WI38 (cell line): ENCODE data around the gene TCP10L.
"Not testable (repeated sequence)": the region's sequence is repeated elsewhere in the genome, so short reads cannot be mapped to it uniquely, and the experiment has no call there.

Experiments used
- H3K4me3 ChIP-seq: 2 replicates; pipeline ENCODE4 v1.5.1; 2011; ENCODE audit warnings: low read depth, mild to moderate bottlenecking, control low read depth, low read length
- TF ChIP-seq, protein P1 (sequence below): IDR thresholded peaks from 2 replicates; pipeline ENCODE4 v1.5.1; 2012; ENCODE audit warnings: low read depth, mild to moderate bottlenecking, control low read depth, low read length

The TCP10L gene

DNA sequence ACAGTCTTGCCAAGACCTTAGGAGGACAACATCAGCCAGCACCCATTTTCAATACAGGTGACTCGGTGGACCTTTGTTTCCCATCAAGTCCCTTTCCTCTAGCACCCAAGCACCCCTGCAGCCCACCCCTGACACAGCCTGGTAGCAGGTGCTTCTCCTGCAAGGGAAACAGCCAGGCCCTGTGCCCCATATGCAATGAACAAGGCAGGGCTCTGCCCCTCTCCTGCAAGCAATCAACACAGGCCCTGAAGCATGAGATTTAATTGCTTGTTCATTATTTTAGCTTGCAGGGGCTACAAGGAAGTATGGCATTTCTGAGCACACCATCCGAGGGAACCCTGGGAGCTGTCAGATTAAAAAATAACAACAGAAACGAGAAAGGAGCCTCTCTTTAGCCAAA, 35.4 kb downstream of the TCP10L start:
- TF ChIP-seq, protein P1, sequence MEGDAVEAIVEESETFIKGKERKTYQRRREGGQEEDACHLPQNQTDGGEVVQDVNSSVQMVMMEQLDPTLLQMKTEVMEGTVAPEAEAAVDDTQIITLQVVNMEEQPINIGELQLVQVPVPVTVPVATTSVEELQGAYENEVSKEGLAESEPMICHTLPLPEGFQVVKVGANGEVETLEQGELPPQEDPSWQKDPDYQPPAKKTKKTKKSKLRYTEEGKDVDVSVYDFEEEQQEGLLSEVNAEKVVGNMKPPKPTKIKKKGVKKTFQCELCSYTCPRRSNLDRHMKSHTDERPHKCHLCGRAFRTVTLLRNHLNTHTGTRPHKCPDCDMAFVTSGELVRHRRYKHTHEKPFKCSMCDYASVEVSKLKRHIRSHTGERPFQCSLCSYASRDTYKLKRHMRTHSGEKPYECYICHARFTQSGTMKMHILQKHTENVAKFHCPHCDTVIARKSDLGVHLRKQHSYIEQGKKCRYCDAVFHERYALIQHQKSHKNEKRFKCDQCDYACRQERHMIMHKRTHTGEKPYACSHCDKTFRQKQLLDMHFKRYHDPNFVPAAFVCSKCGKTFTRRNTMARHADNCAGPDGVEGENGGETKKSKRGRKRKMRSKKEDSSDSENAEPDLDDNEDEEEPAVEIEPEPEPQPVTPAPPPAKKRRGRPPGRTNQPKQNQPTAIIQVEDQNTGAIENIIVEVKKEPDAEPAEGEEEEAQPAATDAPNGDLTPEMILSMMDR: no peak
- no peak overlapping the region for H3K4me3 ChIP-seq

DNA sequence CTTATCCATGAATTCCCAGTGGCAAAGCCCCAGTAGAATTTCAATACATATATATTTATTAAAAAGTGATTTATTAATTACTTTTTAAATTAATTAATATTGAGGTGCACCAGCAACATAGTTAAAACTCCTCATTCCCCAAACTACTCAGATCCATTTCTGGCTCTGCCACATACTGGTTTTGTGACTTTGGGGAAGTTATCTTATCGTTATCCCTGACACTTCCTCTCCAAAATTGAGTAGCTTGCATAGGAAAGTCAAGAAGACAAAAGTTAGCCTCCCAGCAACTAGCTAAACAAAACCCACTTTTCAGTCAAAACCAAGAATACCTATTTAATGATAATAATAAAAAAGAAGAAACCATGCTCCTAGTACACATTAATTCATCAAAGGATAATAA, 35.9 kb downstream of the TCP10L start:
- TF ChIP-seq, protein P1: no peak
- H3K4me3 ChIP-seq: no peak overlapping the region

DNA sequence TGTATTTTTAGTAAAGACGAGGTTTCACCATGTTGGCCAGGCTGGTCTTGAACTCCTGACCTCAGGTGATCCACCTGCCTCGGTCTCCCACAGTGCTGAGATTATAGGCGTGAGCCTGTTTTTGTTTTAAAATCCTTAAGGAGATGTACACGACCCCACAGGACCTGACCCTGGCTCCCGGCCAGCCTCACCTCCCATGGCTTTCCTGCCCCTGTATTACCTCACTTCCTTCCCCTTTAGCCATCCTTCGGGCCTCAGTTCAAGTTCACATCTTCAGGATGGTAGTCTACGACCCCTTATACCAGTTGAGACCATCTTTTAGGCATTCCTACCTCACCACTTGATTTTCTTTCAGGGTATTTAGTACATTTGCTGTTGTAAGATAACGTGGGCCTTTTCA, 36.3 kb downstream of the TCP10L start:
- no peak overlapping the region for H3K4me3 ChIP-seq
- TF ChIP-seq, protein P1: no peak

DNA sequence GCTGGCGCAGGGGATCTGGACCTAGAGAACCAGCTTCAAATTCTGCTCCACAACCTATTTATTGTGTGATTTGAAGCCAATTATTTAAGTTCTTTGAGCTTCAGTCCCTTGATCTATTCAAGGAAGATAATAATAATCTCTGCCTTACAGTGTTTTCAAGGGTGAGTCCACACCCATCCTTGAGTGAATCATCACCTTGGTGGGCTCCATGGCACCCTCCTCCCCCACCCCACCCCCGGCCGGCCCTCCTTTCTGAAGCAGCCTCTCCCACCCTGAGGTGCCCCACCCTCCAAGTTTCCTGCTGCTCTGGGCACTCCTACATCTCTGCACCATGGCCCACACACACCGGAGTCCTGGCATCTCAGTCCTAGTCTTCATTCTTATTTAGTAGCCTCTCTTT, 38.3 kb downstream of the TCP10L start:
- TF ChIP-seq, protein P1: no peak
- no peak overlapping the region for H3K4me3 ChIP-seq

DNA sequence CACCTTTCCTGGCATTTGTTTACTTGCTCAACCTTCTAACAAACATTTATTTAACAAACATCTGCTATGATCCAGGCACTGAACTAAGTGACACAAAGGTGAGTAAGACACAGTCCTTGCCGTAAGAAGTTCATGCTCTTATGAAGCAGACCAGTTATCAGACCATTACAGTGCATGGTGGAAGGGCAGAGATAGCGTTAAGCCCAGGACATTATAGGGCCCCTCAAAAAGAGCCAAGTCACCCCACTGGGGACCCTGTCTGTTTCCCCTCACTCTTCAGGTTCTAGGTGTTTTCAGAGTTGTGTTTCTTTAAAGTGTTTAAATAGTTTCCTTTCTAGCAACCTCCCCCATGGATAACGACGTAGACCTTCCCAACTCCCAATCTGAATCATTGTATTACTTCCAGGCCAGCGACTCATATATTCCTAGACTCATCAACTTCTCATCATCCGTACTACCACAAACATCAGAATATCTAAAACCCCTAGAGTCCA, 39.3 kb downstream of the TCP10L start:
- TF ChIP-seq, protein P1: no peak

DNA sequence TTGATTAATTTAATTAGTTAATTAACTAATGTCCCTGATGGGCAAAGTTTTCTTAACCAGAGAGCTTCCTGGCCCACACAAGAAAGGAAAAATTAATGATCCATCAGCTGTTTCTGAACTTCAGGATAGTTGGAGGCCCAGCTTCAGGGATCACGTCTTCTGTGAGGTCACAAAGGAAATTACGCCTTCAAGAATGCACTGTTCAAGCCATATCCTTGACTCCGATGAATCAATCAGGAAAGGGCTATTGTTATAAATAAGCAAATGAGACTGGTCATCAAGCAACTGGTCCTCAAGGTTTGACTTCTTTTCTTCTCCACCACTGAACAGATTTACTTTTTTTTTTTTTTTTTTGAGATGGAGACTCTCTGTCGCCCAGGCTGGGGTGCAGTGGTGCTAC, 40.6 kb downstream of the TCP10L start:
- no peak overlapping the region for H3K4me3 ChIP-seq
- TF ChIP-seq, protein P1: no peak

More for the DNA sequence above, 39.3 kb downstream of the TCP10L start:
- H3K4me3 ChIP-seq: no peak overlapping the region

DNA sequence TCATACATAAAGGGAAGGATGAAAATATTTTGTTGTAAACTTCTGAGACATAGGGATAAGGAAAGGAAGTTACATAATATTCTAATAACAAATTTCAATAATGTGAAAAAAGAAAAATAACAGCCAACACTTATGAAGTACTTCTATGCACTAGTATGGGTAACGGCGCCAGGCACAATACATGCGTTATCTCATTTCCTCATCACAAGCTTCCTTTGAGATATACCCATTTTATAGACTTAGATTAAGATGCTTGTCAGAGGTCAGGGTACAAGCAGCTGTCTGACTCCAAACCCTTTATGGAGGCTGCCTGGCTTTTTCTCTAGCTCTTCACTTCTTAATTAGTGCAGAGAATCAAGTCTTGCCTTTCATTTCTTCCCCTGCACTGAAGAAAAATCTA, 41.3 kb downstream of the TCP10L start:
- TF ChIP-seq, protein P1: no peak

DNA sequence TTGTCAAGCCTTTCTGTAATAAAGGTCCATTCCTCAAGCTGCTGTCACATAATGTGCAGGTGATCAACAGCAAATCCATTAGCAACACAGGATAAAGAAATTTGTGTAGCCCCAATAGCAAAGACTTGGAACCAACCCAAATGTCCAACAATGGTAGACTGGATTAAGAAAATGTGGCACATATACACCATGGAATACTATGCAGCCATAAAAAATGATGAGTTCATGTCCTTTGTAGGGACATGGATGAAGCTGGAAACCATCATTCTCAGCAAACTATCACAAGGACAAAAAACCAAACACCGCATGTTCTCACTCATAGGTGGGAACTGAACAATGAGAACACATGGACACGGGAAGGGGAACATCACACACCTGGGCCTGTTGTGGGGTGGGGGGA, 42.3 kb downstream of the TCP10L start:
- H3K4me3 ChIP-seq: not testable (repeated sequence)

More for the DNA sequence above, 41.3 kb downstream of the TCP10L start:
- no peak overlapping the region for H3K4me3 ChIP-seq
